ENCODE data around the gene CDH8. TPM values are rescaled to one million over a fixed set of nuclear protein-coding genes. Genes with fewer than 3 reads are reported as not detected.

CDH8 gene
- total and polyA plus RNA-seq, 2 donors (not counting 3 experiments of a cell fraction or from before 2014, with no cell fraction given): not detected

GRCh38 chr16:62068747-62069146 is 32.5 kb upstream of the CDH8 start:
- no TSS peak for BruUV-seq (replicated peaks)
- Histone ChIP-seq H3K9ac (replicated peaks; ENCODE audit: extremely low read depth, insufficient read depth, low read length) (no peak overlapping the region), H3K36me3 (ENCODE audit: control insufficient read depth in 2 of 2, extremely low read depth in 1 of 2, insufficient read depth in 2 of 2, low read length in 2 of 2) (no peaks in the 10 kb centered on the region), H3K9me1 (replicated peaks; ENCODE audit: control insufficient read depth, extremely low read depth, insufficient read depth, low read length) (no peaks in the 10 kb centered on the region), H3K27me3 (ENCODE audit: control insufficient read depth in 2 of 2, insufficient read depth in 2 of 2, low read length in 2 of 2) (no peaks in the 10 kb centered on the region), H4K20me1 (replicated peaks; ENCODE audit: control insufficient read depth, extremely low read depth, insufficient read depth, low read length) (no peaks in the 10 kb centered on the region), H3K79me2 (ENCODE audit: control insufficient read depth, insufficient read depth, low read length) (no peaks in the 10 kb centered on the region), H3K4me1 (ENCODE audit: control insufficient read depth, extremely low read depth, insufficient read depth, low read length) (no peaks in the 10 kb centered on the region), H3K27ac (ENCODE audit: insufficient read depth, low read depth, low read length) (no peak overlapping the region), H2AFZ (ENCODE audit: low read depth, low read length) (no peak overlapping the region), H3K4me3 (replicated peaks in 1 of 3; ENCODE audit: insufficient read depth in 1 of 3, low read depth in 1 of 3, low read length in 3 of 3) (no peak overlapping the region), H3K4me2 (ENCODE audit: insufficient read depth, low read length) (no peak overlapping the region), H3K9me3 (replicated peaks; ENCODE audit: control insufficient read depth, insufficient read depth, low read length) (peaks cover 2% of the 10 kb centered on the region)
- dilution Hi-C loops (cut with MboI; ENCODE audit: extremely low pct_ligation_motif_present, low sequenced_read_pairs) (no loop called here), intact Hi-C loops (cut with micrococcal nuclease) (no loop called here)
- FAIRE-seq (no peak), DNase-seq (ENCODE audit: low read depth, low spot score) (no peak)
- POLR2A ChIA-PET: no interaction called here
- TF ChIP-seq, protein P1, sequence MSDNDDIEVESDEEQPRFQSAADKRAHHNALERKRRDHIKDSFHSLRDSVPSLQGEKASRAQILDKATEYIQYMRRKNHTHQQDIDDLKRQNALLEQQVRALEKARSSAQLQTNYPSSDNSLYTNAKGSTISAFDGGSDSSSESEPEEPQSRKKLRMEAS (IDR thresholded peaks at IDR 0.05; ENCODE audit: insufficient read depth, insufficient read length): no peak
- TF ChIP-seq POLR2A (IDR thresholded peaks at IDR 0.05; ENCODE audit: low read depth, low read length) (no peak), FOS (IDR thresholded peaks at IDR 0.05; ENCODE audit: borderline replicate concordance, insufficient read depth, low read length) (no peak), GATA2 (IDR thresholded peaks at IDR 0.05; ENCODE audit: insufficient read depth, insufficient read length, low read depth, low read length) (no peak), JUN (IDR thresholded peaks at IDR 0.05; ENCODE audit: borderline replicate concordance, insufficient read depth, insufficient read length, low read depth) (no peak), POLR2AphosphoS5 (IDR thresholded peaks at IDR 0.05; ENCODE audit: insufficient read depth, low read depth, low read length) (no peak), EZH2 (IDR thresholded peaks at IDR 0.05; ENCODE audit: borderline replicate concordance, low read depth, low read length, severe bottlenecking) (no peak), MYC (IDR thresholded peaks at IDR 0.05; ENCODE audit: low read depth, low read length) (no peak)
- TF ChIP-seq, protein P2, sequence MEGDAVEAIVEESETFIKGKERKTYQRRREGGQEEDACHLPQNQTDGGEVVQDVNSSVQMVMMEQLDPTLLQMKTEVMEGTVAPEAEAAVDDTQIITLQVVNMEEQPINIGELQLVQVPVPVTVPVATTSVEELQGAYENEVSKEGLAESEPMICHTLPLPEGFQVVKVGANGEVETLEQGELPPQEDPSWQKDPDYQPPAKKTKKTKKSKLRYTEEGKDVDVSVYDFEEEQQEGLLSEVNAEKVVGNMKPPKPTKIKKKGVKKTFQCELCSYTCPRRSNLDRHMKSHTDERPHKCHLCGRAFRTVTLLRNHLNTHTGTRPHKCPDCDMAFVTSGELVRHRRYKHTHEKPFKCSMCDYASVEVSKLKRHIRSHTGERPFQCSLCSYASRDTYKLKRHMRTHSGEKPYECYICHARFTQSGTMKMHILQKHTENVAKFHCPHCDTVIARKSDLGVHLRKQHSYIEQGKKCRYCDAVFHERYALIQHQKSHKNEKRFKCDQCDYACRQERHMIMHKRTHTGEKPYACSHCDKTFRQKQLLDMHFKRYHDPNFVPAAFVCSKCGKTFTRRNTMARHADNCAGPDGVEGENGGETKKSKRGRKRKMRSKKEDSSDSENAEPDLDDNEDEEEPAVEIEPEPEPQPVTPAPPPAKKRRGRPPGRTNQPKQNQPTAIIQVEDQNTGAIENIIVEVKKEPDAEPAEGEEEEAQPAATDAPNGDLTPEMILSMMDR (IDR thresholded peaks at IDR 0.05; ENCODE audit: extremely low read depth in 1 of 2, insufficient read depth in 1 of 2, low read depth in 1 of 2, low read length in 2 of 2): no peak
- CTCF ChIA-PET: no interaction called here
